Measurements from ENCODE around the gene OCA2. TPM values are rescaled to one million over a fixed set of nuclear protein-coding genes. Genes with fewer than 3 reads are reported as not detected.
"Not testable (repeated sequence)": the region's sequence is repeated elsewhere in the genome, so short reads cannot be mapped to it uniquely, and the experiment has no call there.

The OCA2 gene
- total RNA-seq, 2 donors from 2014 or later = not detected

DNA sequence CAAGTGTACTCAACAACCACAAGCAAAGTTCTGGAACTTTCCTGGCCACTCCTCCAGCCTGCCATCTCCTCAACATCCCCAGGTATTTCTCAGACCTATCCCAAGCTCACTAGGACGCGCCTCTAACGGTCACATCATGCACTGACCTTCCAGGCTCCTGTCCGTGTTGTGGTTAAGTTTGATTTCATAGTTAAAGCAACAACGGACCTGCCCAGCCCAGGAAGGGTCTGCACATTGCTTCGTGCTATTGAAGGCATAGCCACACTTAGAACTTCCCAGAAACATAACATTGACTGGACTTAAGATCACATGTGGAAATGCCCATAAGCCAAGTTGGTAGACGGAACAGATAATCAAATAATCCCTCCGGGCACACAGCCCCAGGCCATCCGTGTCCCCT lies 85.1 kb downstream of the OCA2 start:
- no peak for ATAC-seq
- H3K4me1 Mint-ChIP-seq (ENCODE audit: low read depth in 2 of 2) = no peaks in the 10 kb centered on the region
- H3K36me3 Mint-ChIP-seq = no peaks in the 10 kb centered on the region
- H3K27ac Mint-ChIP-seq = no peak overlapping the region
- no peaks in the 10 kb centered on the region for H3K9me3 Mint-ChIP-seq
- DNase-seq (ENCODE audit: low spot score) = no peak
- no peaks in the 10 kb centered on the region for H3K27me3 Mint-ChIP-seq
- H3K4me3 Mint-ChIP-seq = no peak overlapping the region

DNA sequence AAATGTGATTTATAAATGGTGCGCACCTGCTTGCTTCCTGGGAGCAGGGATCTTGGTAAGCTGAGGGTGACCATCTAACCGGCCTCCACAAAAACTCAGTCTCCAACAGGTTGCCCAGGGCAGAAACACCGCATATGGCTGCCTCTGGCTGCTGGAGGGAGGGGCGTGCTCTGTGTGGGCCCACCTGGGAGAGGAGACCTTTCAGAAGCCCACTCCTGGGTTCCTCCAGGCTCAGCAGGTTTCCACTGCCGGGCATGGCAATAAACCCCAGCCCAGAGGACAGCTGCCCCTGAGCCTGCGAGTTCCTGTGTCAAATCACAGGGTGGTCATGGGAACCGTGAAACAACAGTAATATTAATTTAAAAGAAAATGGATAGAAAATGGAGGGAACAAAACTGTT lies 85.6 kb downstream of the OCA2 start:
- no peak overlapping the region for H3K27ac Mint-ChIP-seq
- no peaks in the 10 kb centered on the region for H3K36me3 Mint-ChIP-seq
- H3K27me3 Mint-ChIP-seq = no peaks in the 10 kb centered on the region
- no peaks in the 10 kb centered on the region for H3K9me3 Mint-ChIP-seq
- no peaks in the 10 kb centered on the region for H3K4me1 Mint-ChIP-seq (ENCODE audit: low read depth in 2 of 2)
- DNase-seq (ENCODE audit: low spot score) (no peak), ATAC-seq (no peak)
- no peak overlapping the region for H3K4me3 Mint-ChIP-seq

DNA sequence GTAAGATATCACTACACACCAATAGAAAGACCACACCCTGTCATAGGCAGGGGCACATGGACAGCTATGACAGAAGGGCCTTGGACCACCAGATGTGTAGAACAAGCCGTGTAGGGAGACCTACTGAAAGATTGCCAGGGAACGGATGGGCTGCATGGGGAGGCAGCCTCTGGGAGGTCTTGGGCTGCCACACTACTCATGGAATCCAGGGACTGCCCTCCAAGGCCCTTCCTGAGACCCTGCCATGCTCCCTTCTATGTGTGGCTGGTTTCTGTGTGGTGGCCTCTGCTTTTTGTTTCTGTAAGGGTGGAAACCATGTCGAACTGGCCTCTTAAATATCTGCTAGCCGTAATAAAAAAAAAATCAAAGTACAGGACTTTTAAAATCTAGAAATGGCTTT lies 86.9 kb downstream of the OCA2 start:
- H3K36me3 Mint-ChIP-seq = no peaks in the 10 kb centered on the region
- no peak overlapping the region for H3K4me3 Mint-ChIP-seq
- no peaks in the 10 kb centered on the region for H3K4me1 Mint-ChIP-seq (ENCODE audit: low read depth in 2 of 2)
- H3K9me3 Mint-ChIP-seq = no peaks in the 10 kb centered on the region
- ATAC-seq = no peak
- H3K27ac Mint-ChIP-seq = no peak overlapping the region
- DNase-seq (ENCODE audit: low spot score) = no peak
- no peaks in the 10 kb centered on the region for H3K27me3 Mint-ChIP-seq

DNA sequence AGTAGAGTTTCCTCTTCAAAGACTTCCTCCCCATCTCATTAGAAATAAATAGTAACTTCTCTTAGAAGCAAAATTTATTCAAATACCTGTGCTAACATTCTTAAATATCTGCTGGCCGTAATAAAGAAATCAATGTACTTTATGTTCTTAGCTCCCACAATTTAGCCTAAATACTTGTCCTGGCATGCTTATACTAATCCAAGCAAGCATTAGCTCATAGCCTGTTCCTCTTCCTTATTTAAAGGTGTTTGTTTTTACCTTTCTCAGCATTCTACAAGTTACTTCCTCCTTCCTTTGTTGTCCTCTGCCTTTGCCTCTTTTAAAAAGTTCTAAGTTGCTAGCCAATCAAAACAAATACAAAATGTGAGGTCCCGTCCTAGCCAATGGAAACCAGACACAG lies 90.9 kb downstream of the OCA2 start:
- not testable (repeated sequence) for H3K4me1 Mint-ChIP-seq (ENCODE audit: low read depth in 2 of 2); H3K4me3 Mint-ChIP-seq; H3K27me3 Mint-ChIP-seq; DNase-seq (ENCODE audit: low spot score); ATAC-seq; H3K36me3 Mint-ChIP-seq; H3K27ac Mint-ChIP-seq; H3K9me3 Mint-ChIP-seq

DNA sequence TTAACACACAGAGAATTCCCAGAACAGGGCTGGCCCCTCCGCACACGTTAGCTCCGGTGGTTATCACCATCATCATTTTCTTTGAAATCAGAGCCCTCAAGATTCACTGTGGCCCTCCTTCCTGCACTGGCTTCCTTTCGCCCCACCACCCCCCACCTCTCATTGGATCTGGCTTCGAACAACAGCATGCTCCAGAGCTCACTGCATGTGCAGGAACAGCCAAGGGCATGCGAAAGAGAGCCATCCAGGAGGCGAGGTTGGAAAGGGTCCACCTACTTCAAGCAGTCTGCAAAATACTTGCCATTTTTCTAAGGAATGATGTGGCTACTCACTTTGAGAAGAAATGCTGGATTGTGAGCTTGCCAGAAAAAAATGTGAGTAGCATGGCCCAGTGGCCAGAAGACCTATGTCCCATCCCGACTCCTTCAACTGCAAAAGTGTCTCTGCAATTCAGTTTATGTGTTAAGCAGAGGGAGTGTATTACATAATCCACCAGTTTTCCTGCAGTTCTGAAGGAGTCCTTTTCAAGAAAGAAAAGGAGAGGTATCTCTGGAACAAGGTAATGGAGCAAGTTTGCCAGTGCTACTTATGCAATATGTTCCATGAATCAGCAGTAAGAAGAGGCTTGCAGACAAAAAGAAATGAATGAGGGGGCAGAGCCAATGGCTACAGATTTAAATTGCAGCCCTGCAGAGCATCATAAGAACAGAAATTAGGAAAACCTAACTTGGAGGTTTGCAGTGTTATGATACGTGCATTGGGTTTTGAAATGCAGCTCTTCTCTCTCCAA lies 92.8 kb downstream of the OCA2 start:
- Mint-ChIP-seq H3K27me3 (peaks cover 0 to 2% of the 10 kb centered on the region in 2 donors), H3K9me3 (peaks cover 3% of the 10 kb centered on the region), H3K4me3 (no peak overlapping the region), H3K4me1 (ENCODE audit: low read depth in 2 of 2) (no peaks in the 10 kb centered on the region), H3K36me3 (no peaks in the 10 kb centered on the region), H3K27ac (no peak overlapping the region)
- ATAC-seq (no peak), DNase-seq (ENCODE audit: low spot score) (no peak)

DNA sequence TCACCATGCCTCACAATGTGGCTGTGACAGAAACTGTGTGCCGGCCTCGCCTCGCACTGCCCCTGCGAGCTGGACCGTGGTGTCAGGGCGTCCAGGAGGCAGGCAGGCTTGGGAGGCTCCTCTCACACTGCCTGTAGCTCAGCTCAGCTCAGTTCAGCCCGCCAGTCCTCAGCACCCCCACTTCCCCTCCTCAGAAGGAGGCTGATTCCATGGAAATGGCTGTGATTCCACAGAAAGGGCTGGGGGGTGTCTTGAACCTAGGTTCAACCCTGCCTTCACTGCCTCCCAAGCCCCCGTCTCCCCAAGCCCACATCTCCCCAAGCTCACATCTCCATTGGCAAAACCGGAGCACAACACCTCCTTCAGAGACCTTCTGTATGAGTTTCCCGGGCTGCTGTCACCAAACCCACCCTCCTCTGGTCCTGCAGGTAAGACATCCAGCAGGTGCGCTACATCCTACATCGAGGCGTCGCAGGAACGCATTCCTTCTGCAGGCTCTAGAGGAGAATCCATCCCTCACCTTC lies 94.0 kb downstream of the OCA2 start:
- Mint-ChIP-seq H3K36me3 (no peaks in the 10 kb centered on the region), H3K27ac (no peak overlapping the region), H3K4me1 (ENCODE audit: low read depth in 2 of 2) (no peaks in the 10 kb centered on the region), H3K4me3 (no peak overlapping the region), H3K27me3 (peaks cover 0 to 2% of the 10 kb centered on the region in 2 donors), H3K9me3 (peaks cover 3% of the 10 kb centered on the region)
- ATAC-seq (no peak), DNase-seq (ENCODE audit: low spot score) (no peak)

DNA sequence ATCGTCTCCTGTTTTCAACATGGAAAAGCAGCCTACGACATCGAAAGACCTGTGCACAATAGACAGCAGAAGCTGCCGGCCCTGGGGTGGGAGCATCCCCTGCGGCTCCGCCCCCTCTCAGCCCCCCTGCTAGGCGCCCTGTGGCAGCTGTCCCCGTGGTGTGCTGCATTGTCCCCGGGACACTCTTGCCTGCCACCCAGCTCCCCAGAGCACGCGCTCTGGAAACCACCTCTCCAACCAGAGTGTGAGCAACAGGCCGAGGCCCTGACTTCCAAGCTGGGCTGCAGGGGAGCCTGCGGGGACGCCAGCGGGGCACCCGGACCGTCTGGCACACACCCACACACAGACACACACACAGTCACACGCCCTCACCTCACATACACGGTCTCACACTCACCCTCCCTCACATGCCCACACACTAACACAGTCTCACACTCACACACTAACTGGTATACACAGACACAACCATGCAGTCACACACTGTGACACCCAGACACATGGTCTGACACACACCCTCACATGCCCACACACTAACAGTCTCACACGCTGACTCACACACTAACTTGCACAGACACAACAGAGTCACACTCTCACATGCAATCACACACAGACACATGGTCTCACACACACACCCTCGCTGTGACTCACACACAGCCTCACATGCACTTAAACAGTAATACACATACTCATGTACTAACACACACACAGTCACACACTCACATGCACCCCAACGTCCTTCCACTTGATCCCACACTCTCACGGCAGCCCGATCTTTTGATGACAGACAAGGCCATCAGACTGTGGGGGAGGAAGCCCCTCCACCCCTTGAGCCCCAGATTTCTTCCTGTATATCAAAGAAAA lies 94.7 kb downstream of the OCA2 start:
- Mint-ChIP-seq H3K27me3 (peaks cover 0 to 2% of the 10 kb centered on the region in 2 donors), H3K36me3 (no peaks in the 10 kb centered on the region), H3K4me1 (ENCODE audit: low read depth in 2 of 2) (no peaks in the 10 kb centered on the region), H3K4me3 (no peak overlapping the region), H3K9me3 (peaks cover 3% of the 10 kb centered on the region), H3K27ac (no peak overlapping the region)
- ATAC-seq (peak in 1 of 2 donors; percentile 52), DNase-seq (ENCODE audit: low spot score) (no peak)

DNA sequence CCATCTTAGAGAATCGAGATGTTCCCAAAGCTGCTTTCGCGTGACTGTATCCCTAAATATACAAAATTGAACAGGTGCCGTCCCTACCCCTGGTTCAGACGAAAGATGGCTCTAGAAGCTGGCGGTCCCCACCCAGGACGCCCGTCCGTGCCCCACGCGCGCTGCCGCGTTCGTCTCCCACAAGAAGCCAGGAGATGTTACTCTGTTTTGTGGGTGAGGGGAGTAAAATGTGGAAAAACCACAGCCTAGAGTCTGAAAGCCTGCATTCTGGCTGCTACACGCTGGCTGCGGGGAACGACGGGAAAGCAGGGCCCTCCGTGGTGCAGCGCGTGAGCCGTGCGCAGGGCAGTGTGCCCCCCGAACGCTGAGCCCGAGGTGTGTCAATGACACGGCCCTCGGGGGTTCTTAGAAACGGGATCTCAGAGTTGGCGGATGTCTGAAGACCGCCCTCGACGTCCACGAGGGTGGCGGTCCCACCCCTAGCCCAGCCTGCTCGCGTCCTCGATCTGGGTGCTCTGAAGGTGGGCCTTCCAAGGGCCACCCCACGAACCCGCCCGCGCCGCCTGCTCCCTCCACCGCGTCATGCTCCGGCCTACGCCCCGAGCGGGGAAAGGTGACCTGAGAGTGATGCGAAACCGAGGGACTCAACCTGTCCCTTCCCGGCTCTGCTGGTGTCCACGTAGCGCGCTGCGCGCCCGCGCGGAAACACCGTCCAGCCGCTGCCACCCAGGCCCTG lies 95.6 kb downstream of the OCA2 start:
- Mint-ChIP-seq H3K4me3 (no peak overlapping the region), H3K36me3 (no peaks in the 10 kb centered on the region), H3K27me3 (peaks cover 0 to 2% of the 10 kb centered on the region in 2 donors), H3K4me1 (ENCODE audit: low read depth in 2 of 2) (no peaks in the 10 kb centered on the region), H3K9me3 (peaks cover 3% of the 10 kb centered on the region), H3K27ac (no peak overlapping the region)
- ATAC-seq = peak in 1 of 2 donors; percentile 41
- no peak for DNase-seq (ENCODE audit: low spot score)

DNA sequence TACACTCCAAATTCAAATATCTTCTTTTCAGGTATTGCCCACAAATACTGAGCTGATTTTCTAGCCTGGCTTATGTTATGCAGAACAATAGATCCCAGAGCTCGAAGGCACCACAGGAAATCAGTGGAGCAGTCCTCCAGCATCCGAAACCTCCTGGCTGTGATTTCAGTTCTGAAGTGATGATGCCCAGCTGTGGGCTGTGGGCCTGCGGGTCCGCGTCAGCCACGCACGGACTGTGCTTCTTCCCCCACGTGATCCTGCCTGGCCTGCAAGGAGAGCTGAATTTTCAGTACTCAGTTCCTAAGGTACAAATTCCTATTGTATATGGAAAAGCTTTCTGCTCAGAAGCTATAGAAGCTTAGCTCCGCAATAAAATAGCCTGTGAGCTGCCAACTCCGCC lies 96.2 kb downstream of the OCA2 start:
- Mint-ChIP-seq H3K27me3 (peaks cover 0 to 2% of the 10 kb centered on the region in 2 donors), H3K4me1 (ENCODE audit: low read depth in 2 of 2) (no peaks in the 10 kb centered on the region), H3K9me3 (peaks cover 3% of the 10 kb centered on the region), H3K36me3 (no peaks in the 10 kb centered on the region), H3K4me3 (no peak overlapping the region), H3K27ac (no peak overlapping the region)
- ATAC-seq (peak in 1 of 2 donors; percentile 10), DNase-seq (ENCODE audit: low spot score) (no peak)

DNA sequence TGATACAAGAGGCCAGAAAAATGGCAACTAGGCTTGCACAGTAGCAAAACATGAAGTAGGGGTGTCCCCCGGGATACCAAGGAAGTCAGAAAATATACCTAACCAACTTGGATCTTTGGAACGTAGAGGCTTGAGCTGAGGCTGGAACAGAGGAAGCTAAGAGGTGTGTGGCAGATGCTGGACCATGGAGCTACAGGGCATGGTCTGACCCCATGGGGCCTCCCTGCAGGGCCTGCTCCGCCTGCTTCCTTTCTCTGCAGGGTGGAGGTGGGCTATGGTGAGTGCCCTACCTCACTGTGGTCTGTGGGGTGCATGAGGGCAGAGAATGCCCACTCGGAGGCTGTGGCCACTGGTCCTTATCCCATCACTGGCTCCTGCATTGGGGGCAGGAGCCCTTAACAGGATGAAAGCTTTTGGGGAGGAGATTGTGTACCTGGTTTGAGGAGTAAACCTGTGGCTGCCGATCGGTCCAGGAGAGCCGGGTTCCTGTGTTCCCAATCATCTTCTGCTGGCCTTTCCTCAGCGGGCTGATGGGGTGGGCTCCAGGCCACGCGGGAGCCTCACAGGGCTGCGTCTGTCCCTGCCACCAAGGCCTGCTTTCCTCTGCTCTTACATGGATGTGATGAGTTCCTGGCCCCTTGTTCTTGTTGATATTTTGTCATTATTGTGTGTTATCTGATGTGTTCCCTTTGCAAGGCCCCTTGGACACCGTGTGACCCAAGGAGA lies 96.8 kb downstream of the OCA2 start:
- DNase-seq (ENCODE audit: low spot score) (no peak), ATAC-seq (peak in 1 of 2 donors; percentile 49)
- H3K27me3 Mint-ChIP-seq = peaks cover 0 to 2% of the 10 kb centered on the region in 2 donors
- no peak overlapping the region for H3K27ac Mint-ChIP-seq
- no peaks in the 10 kb centered on the region for H3K4me1 Mint-ChIP-seq (ENCODE audit: low read depth in 2 of 2)
- H3K9me3 Mint-ChIP-seq = peaks cover 3% of the 10 kb centered on the region
- no peak overlapping the region for H3K4me3 Mint-ChIP-seq
- no peaks in the 10 kb centered on the region for H3K36me3 Mint-ChIP-seq

DNA sequence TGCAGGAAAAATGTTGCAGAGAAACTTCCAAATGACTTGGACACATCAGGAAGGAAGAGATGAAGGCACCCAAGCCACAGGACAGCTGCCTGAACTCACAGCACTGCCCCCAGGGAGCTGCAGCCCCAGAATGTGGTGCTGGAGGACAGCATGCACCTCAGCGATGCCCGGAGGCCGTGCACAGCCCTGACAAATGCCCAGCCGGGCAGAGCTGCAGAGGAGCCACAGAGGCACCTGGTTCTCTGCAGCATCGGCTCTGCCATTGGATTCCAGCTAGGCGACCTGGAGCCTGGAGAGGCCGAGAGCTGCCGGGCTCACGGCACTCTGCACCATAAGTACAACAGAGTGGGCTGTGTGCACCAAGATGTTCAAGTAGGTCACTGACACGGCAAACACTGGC lies 97.5 kb downstream of the OCA2 start:
- ATAC-seq (no peak), DNase-seq (ENCODE audit: low spot score) (no peak)
- Mint-ChIP-seq H3K27ac (no peak overlapping the region), H3K27me3 (peaks cover 0 to 4% of the 10 kb centered on the region in 2 donors), H3K4me3 (no peak overlapping the region), H3K4me1 (ENCODE audit: low read depth in 2 of 2) (no peaks in the 10 kb centered on the region), H3K36me3 (peaks cover 4% of the 10 kb centered on the region), H3K9me3 (peaks cover 6% of the 10 kb centered on the region)

DNA sequence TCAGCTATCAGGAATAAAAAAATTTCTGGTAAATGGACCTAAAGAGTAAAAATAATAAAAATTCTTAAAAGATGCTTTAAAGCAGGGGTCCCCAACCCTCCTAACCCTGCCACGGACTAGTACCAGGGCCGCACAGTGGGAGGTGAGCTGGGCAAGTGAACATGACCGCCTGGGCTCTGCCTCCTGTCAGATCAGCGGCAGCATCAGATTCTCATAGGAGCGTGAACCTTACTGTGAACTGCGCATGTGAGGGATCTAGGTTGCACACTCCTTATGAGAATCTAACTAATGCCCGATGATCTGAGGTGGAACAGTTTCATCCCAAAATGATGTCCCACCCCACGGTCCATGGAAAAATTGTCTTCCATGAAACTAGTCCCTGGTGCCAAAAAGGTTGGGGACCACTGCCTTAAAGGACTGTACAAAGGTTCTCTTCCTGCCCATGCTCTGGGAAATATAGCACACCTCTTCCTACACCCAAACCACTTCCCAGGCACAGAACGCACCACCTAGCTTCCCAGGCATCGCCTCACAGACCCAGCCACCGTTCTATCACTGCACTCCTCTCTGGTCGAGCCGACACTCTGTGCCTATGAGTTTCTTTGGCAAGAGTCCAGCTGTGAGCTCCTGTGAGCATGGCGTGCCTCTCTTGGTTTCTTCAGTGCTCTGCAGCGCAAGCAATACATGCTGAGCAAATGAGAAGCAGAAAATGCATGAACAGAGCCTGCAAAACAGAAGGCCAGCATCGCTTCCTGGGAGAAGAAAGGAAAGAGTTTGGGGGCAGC lies 104.9 kb downstream of the OCA2 start:
- peaks cover 2 to 7% of the 10 kb centered on the region in 2 donors for H3K27me3 Mint-ChIP-seq
- peaks cover 6% of the 10 kb centered on the region for H3K36me3 Mint-ChIP-seq
- ATAC-seq = no peak
- H3K4me1 Mint-ChIP-seq (ENCODE audit: low read depth in 2 of 2) = no peaks in the 10 kb centered on the region
- H3K27ac Mint-ChIP-seq = no peak overlapping the region
- H3K9me3 Mint-ChIP-seq = peaks cover 4% of the 10 kb centered on the region
- no peak overlapping the region for H3K4me3 Mint-ChIP-seq
- no peak for DNase-seq (ENCODE audit: low spot score)

Data from natural killer cell treated with Interleukin-12 subunit alpha and Interleukin-12 subunit beta and Interleukin-15 and Interleukin-18, amount 100 ng/mL, for 72 hours (primary cell).